ENCODE results near the gene AVL9.

The AVL9 gene

GRCh38 chr7:32477649-32477980, 17.7 kb upstream of the AVL9 start:
- no peak overlapping the region for H3K27ac ChIP-seq
- TF ChIP-seq ZFX (IDR thresholded peaks at IDR 0.05; ENCODE audit: borderline replicate concordance) = no peak
- TF ChIP-seq CTCF (IDR thresholded peaks at IDR 0.05) = no peak

GRCh38 chr7:32479574-32480200, 15.6 kb upstream of the AVL9 start:
- no peak overlapping the region for H3K27ac ChIP-seq
- TF ChIP-seq ZFX (IDR thresholded peaks at IDR 0.05; ENCODE audit: borderline replicate concordance) (no peak), CTCF (IDR thresholded peaks at IDR 0.05) (peak; percentile 98)

GRCh38 chr7:32481176-32481575, 14.1 kb upstream of the AVL9 start:
- TF ChIP-seq CTCF (IDR thresholded peaks at IDR 0.05) (no peak), ZFX (IDR thresholded peaks at IDR 0.05; ENCODE audit: borderline replicate concordance) (no peak)
- H3K27ac ChIP-seq = no peak overlapping the region

DNA sequence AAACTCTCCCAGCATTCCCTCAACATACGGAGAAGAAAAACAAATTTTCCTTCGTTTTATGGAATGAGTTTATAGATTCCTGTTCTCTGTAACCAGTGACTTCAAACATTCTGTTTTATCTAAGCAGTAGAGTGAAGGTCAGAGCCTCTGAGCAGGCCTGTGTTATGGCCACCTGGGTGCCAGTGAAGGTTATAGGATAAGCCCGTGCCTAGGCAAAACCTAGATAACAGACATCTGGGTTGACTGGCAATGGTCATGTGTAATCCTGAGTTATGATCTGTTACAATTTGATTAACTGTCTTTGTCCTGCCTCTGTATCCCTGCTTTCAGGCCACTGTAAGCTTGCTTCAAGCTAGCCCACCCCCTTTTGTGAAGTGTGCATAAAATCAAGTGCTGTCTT, 13.4 kb upstream of the AVL9 start:
- no peak for TF ChIP-seq CTCF (IDR thresholded peaks at IDR 0.05)
- no peak for TF ChIP-seq ZFX (IDR thresholded peaks at IDR 0.05; ENCODE audit: borderline replicate concordance)
- no peak overlapping the region for H3K27ac ChIP-seq

- peak overlapping the region; percentile 91 for H3K27ac ChIP-seq
- no peak for TF ChIP-seq CTCF (IDR thresholded peaks at IDR 0.05)
- no peak for TF ChIP-seq ZFX (IDR thresholded peaks at IDR 0.05; ENCODE audit: borderline replicate concordance)
Measured at GRCh38 chr7:32489788-32490126, 5.5 kb upstream of the AVL9 start.

- peak within 1 kb of the TSS; percentile 91 for H3K27ac ChIP-seq
- TF ChIP-seq ZFX (IDR thresholded peaks at IDR 0.05; ENCODE audit: borderline replicate concordance) (no peak), CTCF (IDR thresholded peaks at IDR 0.05) (no peak)
Measured at GRCh38 chr7:32490127-32490796, 5.0 kb upstream of the AVL9 start, which contains the start of gene LSM5. LSM5 (minus strand) TSS chr7:32490380; CDS start chr7:32490365, 15 bp downstream.

GRCh38 chr7:32494946-32495297, 367 bp upstream of the AVL9 start:
- peak overlapping the region; percentile 79 for H3K27ac ChIP-seq
- no peak for TF ChIP-seq ZFX (IDR thresholded peaks at IDR 0.05; ENCODE audit: borderline replicate concordance)
- no peak for TF ChIP-seq CTCF (IDR thresholded peaks at IDR 0.05)

All from 22Rv1 (cell line).